ENCODE measurements around the gene CYTH4.

CYTH4 gene

GRCh38 chr22:37290737-37291136, 8.4 kb downstream of the CYTH4 start:
- no peak for DNase-seq (ENCODE audit: low read depth, low spot score)

- DNase-seq (ENCODE audit: low read depth, low spot score), result no peak
Observed at GRCh38 chr22:37291559-37292298, 9.4 kb downstream of the CYTH4 start.

GRCh38 chr22:37292641-37293040, 10.3 kb downstream of the CYTH4 start:
- no peak for DNase-seq (ENCODE audit: low read depth, low spot score)

DNA sequence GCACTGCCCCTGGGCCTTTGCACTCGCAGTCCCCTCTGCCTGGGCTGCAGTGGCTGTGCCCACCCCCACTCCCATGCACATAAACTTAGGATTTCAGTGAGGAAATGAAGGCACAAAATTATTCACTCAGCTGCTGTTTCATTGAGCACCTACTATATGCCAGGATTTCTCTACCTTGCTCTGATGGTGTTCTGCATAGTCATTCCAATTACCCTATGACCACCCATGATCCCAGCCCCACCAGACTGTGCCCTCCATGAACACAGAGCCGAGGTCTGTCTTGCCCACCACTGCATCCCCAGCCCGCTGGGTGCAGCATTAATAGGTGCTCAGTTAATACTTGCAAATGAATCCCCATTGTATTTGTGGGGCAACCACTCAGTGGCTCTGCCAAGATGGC, 10.9 kb downstream of the CYTH4 start:
- no peak for DNase-seq (ENCODE audit: low read depth, low spot score)

- DNase-seq (ENCODE audit: low read depth, low spot score), result no peak
Observed at GRCh38 chr22:37294747-37295146, 12.4 kb downstream of the CYTH4 start.

GRCh38 chr22:37295213-37295886, 13.0 kb downstream of the CYTH4 start:
- DNase-seq (ENCODE audit: low read depth, low spot score), result no peak

DNA sequence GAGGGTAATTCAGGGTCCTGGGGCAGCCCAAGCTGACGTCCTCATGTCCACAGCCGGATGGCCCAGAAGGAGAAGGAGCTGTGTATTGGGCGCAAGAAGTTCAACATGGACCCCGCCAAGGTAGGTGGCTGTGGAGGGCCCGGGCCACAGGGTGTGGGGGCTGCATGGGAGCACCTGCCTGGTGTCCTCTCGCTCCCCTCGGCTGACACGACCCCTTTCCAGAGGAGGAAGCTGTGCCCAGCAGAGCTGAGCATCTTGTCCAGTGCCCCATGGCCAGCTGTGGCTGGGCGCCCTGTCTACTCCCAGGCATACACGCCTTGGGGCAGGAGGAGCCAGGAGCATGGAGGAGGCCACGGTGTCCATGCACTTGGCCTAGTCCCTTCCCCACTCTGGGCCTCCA, 13.6 kb downstream of the CYTH4 start:
- no peak for DNase-seq (ENCODE audit: low read depth, low spot score)

- no peak for DNase-seq (ENCODE audit: low read depth, low spot score)
Observed at GRCh38 chr22:37298748-37299495, 16.6 kb downstream of the CYTH4 start.

DNA sequence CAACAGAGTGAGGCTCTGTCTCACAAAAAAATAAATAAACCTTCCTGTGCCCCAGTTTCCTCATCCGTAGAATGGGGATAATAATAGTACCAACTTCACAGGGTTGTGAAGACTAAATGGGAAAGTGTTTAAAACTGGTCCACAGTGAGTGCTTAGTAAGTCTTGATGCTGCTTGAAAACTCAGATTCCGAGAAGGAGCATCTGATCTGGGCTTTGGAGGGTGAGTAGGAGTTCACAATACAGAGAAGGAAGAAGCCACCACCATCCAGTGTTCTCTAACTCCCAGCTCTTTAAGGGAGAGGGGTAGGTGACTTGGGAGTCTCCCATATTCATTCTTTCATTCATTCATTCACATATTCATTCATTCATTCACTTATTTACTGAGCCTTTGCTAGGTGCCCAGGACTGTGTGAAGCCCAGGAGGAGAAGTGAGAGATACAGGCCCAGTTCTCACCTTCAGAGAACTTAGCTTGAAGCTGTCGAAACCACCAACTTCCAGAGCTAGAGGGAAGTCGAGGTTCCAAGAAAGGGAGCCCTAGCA, 17.7 kb downstream of the CYTH4 start:
- DNase-seq (ENCODE audit: low read depth, low spot score), result no peak

DNA sequence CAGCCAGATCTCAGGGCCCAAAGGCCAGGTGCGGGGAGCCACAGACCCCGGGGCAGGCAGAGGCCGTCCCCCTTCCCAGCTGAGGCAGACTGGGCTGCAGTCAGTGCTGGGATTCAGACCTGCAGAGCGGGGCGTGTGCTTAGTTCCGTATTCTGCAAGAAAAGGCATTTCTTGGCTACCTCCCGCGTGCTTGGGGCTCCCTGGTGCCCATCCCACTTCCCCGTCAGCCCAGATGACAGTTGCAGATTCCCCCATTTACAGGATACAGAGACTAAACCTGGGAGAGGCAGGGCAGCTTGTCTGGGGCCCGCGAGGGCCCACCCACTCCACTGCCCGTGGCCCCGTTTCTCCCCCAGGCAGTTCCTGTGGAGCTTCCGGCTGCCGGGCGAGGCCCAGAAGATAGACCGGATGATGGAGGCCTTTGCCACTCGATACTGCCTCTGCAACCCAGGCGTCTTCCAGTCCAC, 18.3 kb downstream of the CYTH4 start:
- DNase-seq (ENCODE audit: low read depth, low spot score), result no peak

GRCh38 chr22:37301144-37301830, 19.0 kb downstream of the CYTH4 start:
- DNase-seq (ENCODE audit: low read depth, low spot score), result no peak

DNA sequence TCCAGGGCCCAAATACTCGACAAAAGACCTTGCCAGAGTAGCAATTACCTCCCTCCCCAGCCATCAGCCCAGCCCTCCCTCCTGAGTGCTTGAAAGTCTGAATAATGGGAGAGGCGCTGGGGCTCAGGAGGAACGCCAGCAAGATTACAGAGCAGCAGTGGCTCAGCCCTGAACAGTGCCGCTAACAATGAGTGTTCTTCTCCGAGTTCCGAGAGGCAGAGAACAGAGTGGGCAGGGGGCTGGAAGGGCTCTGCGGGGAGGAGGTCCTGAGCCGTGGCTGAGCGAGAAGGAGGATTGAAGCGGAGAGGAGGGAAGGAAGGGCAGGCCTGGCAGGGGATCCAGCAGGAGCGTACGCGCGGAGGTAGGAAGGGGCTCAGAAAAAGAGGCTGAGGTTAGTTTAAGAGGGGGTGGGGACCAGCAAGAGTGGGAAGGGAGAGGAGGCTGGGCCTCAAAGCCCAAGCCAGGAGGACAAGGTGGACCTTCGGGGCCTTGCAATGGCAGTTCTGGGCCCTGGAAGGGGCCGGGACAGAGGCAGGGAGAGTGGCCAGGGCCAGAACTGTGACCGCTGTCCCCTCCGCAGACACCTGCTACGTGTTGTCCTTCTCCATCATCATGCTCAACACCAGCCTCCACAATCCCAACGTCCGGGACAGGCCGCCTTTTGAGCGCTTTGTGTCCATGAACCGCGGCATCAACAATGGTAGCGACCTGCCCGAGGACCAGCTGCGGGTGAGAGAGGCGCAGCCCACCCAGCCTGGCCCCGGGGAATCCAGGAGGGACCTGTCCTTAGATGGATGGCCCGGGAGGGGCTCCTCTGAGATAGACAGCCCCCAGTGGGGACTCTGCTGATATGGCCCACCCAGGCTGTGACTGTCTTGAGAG, 20.6 kb downstream of the CYTH4 start:
- DNase-seq (ENCODE audit: low read depth, low spot score), result no peak

DNA sequence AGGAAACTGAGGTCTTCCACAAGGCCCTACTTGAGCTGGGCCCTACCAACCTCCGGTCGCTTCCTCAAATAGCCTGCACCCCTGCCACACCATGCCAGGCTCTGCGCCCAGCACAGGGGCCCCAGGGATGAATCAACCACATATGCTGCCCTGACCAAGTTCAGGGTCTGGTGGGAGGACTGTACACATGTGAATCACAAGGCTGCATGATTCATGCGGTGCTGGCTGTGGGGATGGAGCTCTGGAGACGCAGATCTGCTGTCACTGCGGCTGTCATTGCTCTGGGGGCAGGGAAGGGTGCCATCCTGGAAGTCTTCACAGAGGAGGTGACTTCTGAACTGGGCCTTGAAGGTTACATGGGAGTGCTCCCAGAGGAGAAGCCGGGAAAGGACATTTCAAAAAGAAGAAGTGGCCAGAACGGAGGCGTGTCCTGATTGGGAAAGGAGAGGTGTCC, 21.5 kb downstream of the CYTH4 start:
- peak; percentile 35 for DNase-seq (ENCODE audit: low read depth, low spot score)

DNA sequence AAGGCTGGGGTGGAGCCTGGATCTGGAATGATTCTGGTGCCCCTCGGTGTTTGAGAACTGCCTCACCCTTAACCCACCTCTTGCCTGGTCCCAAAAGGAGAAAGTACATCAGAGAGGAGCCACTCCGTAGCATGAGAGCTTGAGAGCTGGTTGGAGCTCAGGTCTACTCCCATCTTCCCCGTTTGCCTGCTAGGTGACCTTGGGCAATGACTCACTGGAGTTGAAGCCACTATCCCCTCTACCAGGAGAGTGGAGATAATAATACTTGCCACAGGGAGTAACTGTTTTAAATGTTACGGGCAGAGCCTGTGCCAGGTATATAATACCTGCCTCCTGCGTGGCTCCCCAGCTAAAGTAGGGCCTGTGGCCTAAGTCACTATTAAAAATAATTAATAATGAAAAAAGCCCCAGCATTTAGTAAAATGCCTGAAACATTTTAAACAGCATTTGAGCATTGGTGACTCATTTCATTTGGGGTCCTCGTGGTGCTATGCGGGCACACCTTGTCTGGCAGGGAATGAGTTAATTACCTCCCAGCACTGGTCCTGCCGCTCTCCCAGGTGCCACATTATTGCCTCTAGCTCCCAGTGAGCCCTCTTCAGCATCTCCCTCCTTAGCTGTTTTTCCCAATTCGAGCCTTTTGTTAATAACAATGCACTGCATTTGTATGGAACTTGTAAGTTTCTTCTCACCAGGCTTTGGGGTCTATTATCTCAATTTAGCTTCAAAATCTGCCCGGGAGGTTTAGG, 22.5 kb downstream of the CYTH4 start:
- DNase-seq (ENCODE audit: low read depth, low spot score), result no peak

DNA sequence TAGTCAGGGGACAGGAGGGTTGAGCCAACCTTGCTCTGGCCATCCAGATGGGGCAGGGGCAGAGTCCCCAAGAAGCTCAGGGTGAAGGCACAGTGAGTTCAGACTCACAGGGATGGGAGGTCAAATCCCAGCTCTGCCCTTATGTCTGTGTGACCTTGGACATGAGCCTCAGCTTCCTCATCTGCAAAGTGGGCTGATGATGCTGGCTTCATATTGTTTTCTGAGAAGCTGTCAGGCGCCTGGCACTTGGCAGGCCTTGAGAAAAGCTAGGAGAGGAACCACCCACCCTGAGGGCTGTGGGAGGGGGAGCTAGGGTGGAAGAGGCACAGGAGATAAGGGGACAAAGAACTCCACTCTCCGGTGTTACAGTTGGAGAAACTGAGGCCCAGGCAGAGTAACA, 23.6 kb downstream of the CYTH4 start:
- no peak for DNase-seq (ENCODE audit: low read depth, low spot score)

DNA sequence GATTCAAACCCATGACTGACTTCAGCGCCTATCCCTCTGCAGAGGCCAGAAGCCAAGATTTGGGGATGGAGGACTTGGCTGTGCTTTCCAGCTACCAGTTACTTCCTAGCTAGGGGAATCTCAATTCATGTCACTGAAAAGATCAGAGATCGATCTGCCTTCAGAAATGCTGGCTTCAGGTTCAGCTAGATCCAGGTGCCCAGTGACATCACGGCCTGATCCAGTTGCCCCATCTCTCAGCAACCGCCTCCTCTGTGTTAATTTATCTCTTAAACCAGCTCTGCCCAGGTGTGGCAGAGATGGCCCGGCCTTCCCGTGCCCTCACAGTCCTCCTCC, 24.2 kb downstream of the CYTH4 start:
- no peak for DNase-seq (ENCODE audit: low read depth, low spot score)

DNA sequence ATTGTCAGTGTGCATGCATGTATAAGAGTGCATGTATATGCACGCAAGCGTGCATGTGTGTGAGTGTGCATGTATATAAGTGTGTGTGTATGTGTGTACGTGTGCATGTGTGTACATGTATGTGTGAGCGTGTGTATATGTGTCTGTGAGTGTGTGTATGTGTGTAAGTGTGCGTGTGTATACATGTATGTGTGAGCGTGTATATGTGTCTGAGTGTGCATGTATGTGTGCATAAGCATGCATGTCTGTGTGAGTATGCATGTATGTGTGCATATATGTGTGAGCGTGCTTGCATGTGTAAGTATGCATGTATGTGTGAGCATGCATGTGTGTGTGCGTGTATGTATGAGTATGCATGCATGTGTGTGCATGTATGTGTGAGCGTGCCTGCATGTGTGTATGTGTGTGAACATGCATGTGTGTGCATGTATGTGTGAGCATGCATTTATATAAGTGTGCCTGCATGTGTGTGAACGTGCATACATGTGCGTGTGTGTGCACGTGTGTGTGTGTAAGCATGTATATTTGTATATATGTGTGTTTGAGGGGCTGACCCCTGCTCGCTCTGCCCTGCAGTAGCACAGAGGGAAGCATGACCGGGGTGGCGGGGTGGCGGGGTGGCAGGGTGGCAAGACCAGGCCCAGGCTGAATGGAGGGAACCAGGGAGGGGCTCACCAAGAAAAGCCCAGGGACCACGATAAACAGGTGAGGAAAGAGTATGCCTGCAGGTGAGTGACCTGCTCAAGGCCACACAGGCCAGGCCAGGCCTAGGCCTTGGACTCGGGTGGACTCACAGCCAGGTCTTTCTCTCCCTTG, 26.3 kb downstream of the CYTH4 start:
- DNase-seq (ENCODE audit: low read depth, low spot score), result no peak

DNA sequence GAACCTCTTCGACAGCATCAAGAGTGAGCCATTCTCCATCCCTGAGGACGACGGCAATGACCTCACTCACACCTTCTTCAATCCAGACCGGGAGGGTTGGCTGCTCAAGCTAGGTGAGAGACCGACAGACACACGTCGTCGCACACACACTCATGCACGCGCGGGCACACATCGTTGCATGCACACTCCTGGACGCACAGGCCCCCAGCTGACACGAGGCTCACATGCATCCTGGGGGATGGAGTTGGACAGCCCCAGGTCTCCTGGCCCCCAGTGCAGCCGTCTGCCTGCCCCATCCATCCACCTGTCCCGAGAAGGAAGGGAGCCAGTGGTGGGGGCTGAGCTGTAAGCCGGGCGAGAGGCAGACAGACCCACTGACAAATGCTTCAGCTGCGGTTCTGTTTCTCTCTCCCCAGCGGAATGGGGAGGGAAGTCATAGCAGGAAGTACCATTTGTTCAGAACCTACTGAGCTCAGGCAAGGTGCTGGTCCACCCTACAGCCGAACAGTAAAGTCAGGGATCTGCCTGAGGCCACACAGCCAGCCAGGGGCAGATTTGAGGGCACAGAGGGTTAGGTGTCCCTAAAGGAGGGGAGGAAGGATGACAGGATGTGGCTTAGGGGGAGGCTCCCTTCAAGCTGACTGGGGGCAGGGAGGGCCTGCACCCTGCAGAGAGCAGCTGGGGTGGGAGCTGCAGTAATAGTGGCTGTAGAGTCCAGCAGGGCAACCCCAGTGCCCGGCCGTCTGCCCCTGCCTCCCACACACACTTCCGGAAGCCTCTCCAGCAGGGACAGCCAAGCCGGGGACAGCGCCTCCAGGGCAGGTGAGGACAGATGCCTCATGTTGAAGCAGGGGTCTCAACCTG, 27.1 kb downstream of the CYTH4 start:
- DNase-seq (ENCODE audit: low read depth, low spot score), result no peak

Data from activated CD4-positive, CD25-positive, alpha-beta regulatory T cell treated with anti-CD3 and anti-CD28 coated beads, Interleukin-2, amount 50 U/mL, for 16 hours (primary cell).